ENCODE measurements around the gene RUNX3.

GRCh38 chr1:24913274-24913604 lies 16.8 kb downstream of the RUNX3 start:
- TF ChIP-seq EGR1 (IDR thresholded peaks at IDR 0.05; ENCODE audit: borderline replicate concordance, low read depth, low read length) (no peak), EP300 (IDR thresholded peaks at IDR 0.05; ENCODE audit: borderline replicate concordance in 1 of 2, low read depth in 2 of 2, low read length in 2 of 2) (no peak), BCL11A (IDR thresholded peaks at IDR 0.05; ENCODE audit: low read depth in 2 of 2, low read length in 2 of 2) (no peak), CTCF (IDR thresholded peaks at IDR 0.05; ENCODE audit: control extremely low read depth in 1 of 3, insufficient read depth in 1 of 3, low read depth in 1 of 3, low read length in 3 of 3) (no peak), POLR2A (IDR thresholded peaks at IDR 0.05; ENCODE audit: control extremely low read depth in 1 of 2, low read depth in 2 of 2, low read length in 2 of 2) (no peak), CBX8 (IDR thresholded peaks at IDR 0.05; ENCODE audit: borderline replicate concordance, low read depth, low read length) (no peak), BRCA1 (IDR thresholded peaks at IDR 0.05; ENCODE audit: low read depth, low read length) (no peak), HDAC6 (IDR thresholded peaks at IDR 0.05; ENCODE audit: low read depth, low read length) (no peak)

All from H1 (cell line).